IMR-90 (cell line): Measurements from ENCODE around the gene DOK4. TPM values are rescaled to one million over a fixed set of nuclear protein-coding genes. Genes with fewer than 3 reads are reported as not detected.

Source experiments
- ATAC-seq: fragments of 200-7000 bp; cut with Tn5 transposase; 2 replicates; pipeline ENCODE4 v1.9.1; 2020; ENCODE audit warnings: low read depth, mild to moderate bottlenecking, moderate library complexity
- BruUV-seq: library from RNA; stranded (reverse); fragments of 400-500 nt; replicated peaks from 2 replicates; lab custom pipeline; 2021; lab: Mats Ljungman, UMichigan
- CTCF ChIA-PET: fragments of 300-600 bp; formaldehyde crosslinking; extraction: SDS; loops from one replicate; lab custom pipeline; 2021; ENCODE audit warnings: antibody characterized with exemption; lab: Yijun Ruan, JAX
- POLR2A ChIA-PET: fragments of 300-600 bp; sonication (Branson Sonifier 250); formaldehyde crosslinking; loops from one replicate; lab custom pipeline; 2022; ENCODE audit warnings: antibody characterized with exemption; ENCODE audit not compliant: unreplicated experiment; lab: Charles Lee
- DNase-seq: peaks from one replicate; pipeline ENCODE4 v3.0.0; 2013
- H2AFZ ChIP-seq: replicated peaks from 2 replicates; pipeline ENCODE3; 2013; ENCODE audit warnings: low read length, mild to moderate bottlenecking; ENCODE audit not compliant: poor library complexity
- H2AK5ac ChIP-seq: 2 replicates; pipeline ENCODE4 v1.6.1; 2013; ENCODE audit warnings: low read depth, low read length, inconsistent platforms
- H2AK9ac ChIP-seq: replicated peaks from 2 replicates; pipeline ENCODE3; 2013; ENCODE audit warnings: mild to moderate bottlenecking, low read depth, low read length, moderate library complexity; ENCODE audit not compliant: poor library complexity
- H2BK120ac ChIP-seq: 2 replicates; pipeline ENCODE4 v1.6.1; 2013; ENCODE audit warnings: low read depth, low read length, inconsistent platforms
- H2BK15ac ChIP-seq: 3 replicates; pipeline ENCODE4 v1.6.1; 2013; ENCODE audit warnings: low read depth, low read length, inconsistent platforms
- H2BK20ac ChIP-seq: 2 replicates; pipeline ENCODE4 v1.6.1; 2013; ENCODE audit warnings: low read depth, mild to moderate bottlenecking, inconsistent platforms, low read length, moderate library complexity
- H2BK5ac ChIP-seq: 2 replicates; pipeline ENCODE4 v1.6.1; 2013; ENCODE audit warnings: mild to moderate bottlenecking, low read depth, low read length, inconsistent platforms; ENCODE audit not compliant: poor library complexity, severe bottlenecking
- H3K14ac ChIP-seq: replicated peaks from 2 replicates; pipeline ENCODE4 v1.6.1; 2013; ENCODE audit warnings: low read depth, low read length, inconsistent platforms
- H3K18ac ChIP-seq: 2 replicates; pipeline ENCODE4 v1.6.1; 2013; ENCODE audit warnings: low read depth, low read length, control low read depth
- H3K23ac ChIP-seq: 2 replicates; pipeline ENCODE4 v1.6.1; 2013; ENCODE audit warnings: low read depth, low read length, inconsistent platforms
- H3K27ac ChIP-seq: 2 replicates; pipeline ENCODE4 v1.5.1; 2013; ENCODE audit warnings: mild to moderate bottlenecking, control low read depth, low read length; ENCODE audit not compliant: insufficient read depth
- H3K27me3 ChIP-seq: 2 replicates; pipeline ENCODE4 v1.6.1; 2013; ENCODE audit warnings: low read length; ENCODE audit not compliant: control insufficient read depth, insufficient read depth
- H3K36me3 ChIP-seq: 2 replicates; pipeline ENCODE4 v1.6.1; 2013; ENCODE audit warnings: low read length, mixed read lengths; ENCODE audit not compliant: control insufficient read depth, insufficient read depth
- H3K4ac ChIP-seq: 2 replicates; pipeline ENCODE4 v1.6.1; 2013; ENCODE audit warnings: low read depth, low read length, inconsistent platforms
- H3K4me1 ChIP-seq: 2 replicates; pipeline ENCODE4 v1.6.1; 2013; ENCODE audit warnings: low read length, mixed read lengths; ENCODE audit not compliant: control insufficient read depth, insufficient read depth
- H3K4me2 ChIP-seq: 2 replicates; pipeline ENCODE4 v1.6.1; 2013; ENCODE audit warnings: low read depth, mild to moderate bottlenecking, control low read depth, low read length, moderate library complexity
- H3K4me3 ChIP-seq: 2 replicates; pipeline ENCODE4 v1.5.1; 2013; ENCODE audit warnings: low read depth, mild to moderate bottlenecking, control low read depth, low read length, moderate library complexity; ENCODE audit not compliant: insufficient read depth
- H3K56ac ChIP-seq: 2 replicates; pipeline ENCODE4 v1.6.1; 2013; ENCODE audit warnings: low read length, inconsistent platforms; ENCODE audit not compliant: insufficient read depth; ENCODE audit errors: extremely low read depth
- H3K79me1 ChIP-seq, 2 experiments: 2 replicates each; pipeline ENCODE4 v1.6.1; 2013; ENCODE audit warnings: low read length in 2 of 2, inconsistent platforms in 1 of 2, low read depth in 1 of 2
- H3K9ac ChIP-seq: 2 replicates; pipeline ENCODE4 v1.6.1; 2013; ENCODE audit warnings: low read depth, low read length, control low read depth
- H3K9me1 ChIP-seq: 2 replicates; pipeline ENCODE4 v1.6.1; 2013; ENCODE audit warnings: low read length, inconsistent platforms; ENCODE audit not compliant: insufficient read depth
- H3K9me3 ChIP-seq: 2 replicates; pipeline ENCODE4 v1.6.1; 2013; ENCODE audit warnings: low read length; ENCODE audit not compliant: control insufficient read depth, insufficient read depth
- H4K20me1 ChIP-seq: 2 replicates; pipeline ENCODE4 v1.6.1; 2013; ENCODE audit warnings: low read length, inconsistent platforms; ENCODE audit not compliant: insufficient read depth
- H4K5ac ChIP-seq: 2 replicates; pipeline ENCODE4 v1.6.1; 2013; ENCODE audit warnings: mild to moderate bottlenecking, low read depth, low read length, control low read depth
- H4K8ac ChIP-seq, 2 experiments: 2 replicates each; pipeline ENCODE4 v1.6.1; 2013; ENCODE audit warnings: low read depth in 2 of 2, low read length in 2 of 2, control low read depth in 1 of 2, inconsistent platforms in 1 of 2
- H4K91ac ChIP-seq: 2 replicates; pipeline ENCODE4 v1.6.1; 2013; ENCODE audit warnings: low read depth, low read length, inconsistent platforms; ENCODE audit not compliant: insufficient read depth
- BHLHE40 ChIP-seq: fragments of 150-350 bp; IDR thresholded peaks from 2 replicates; pipeline ENCODE4 v1.6.1; 2016; ENCODE audit warnings: mild to moderate bottlenecking, low read depth, low read length
- CEBPB ChIP-seq: IDR thresholded peaks from 2 replicates; pipeline ENCODE4 v1.6.1; 2012; ENCODE audit warnings: low read depth, low read length, improper control_type of control experiment
- MAZ ChIP-seq: IDR thresholded peaks from 2 replicates; pipeline ENCODE4 v1.6.1; 2012; ENCODE audit warnings: low read depth, mild to moderate bottlenecking, low read length, improper control_type of control experiment, moderate library complexity, borderline replicate concordance
- RAD21 ChIP-seq: IDR thresholded peaks from 2 replicates; pipeline ENCODE4 v1.6.1; 2012; ENCODE audit warnings: low read length, improper control_type of control experiment
- RCOR1 ChIP-seq: IDR thresholded peaks from 2 replicates; pipeline ENCODE4 v1.6.1; 2012; ENCODE audit warnings: mild to moderate bottlenecking, low read length, improper control_type of control experiment; ENCODE audit not compliant: insufficient replicate concordance
- SMC3 ChIP-seq: fragments of 150-350 bp; IDR thresholded peaks from 2 replicates; pipeline ENCODE4 v1.6.1; 2016; ENCODE audit warnings: low read depth, mild to moderate bottlenecking, antibody characterized with exemption, low read length, moderate library complexity
- WGBS, 2 experiments: methylation state at CpG; one replicate each; pipeline versions ENCODE4 v1.1.5 to v1.1.7; 2013; ENCODE audit warnings: missing lambda C conversion rate in 2 of 2; ENCODE audit not compliant: insufficient read length in 1 of 2; ENCODE audit errors: extremely low coverage in 2 of 2; 5-methylcytosine and 5-hydroxymethylcytosine counted together
- dilution Hi-C: fragments of 300-500 bp; cut with HindIII; formaldehyde crosslinking; loops from one replicate; pipeline ENCODE4 v1.14.3; 2018; ENCODE audit warnings: low sequenced_read_pairs; ENCODE audit not compliant: unreplicated experiment
- in situ Hi-C: fragments of 300-500 bp; cut with MboI; formaldehyde crosslinking; loops from 3 replicates; pipeline ENCODE4 v1.14.3; 2019; ENCODE audit warnings: low sequenced_read_pairs, inconsistent platforms, mixed read lengths
- intact Hi-C: fragments of 100-400 bp; cut with micrococcal nuclease; formaldehyde crosslinking; loops from 2 replicates; pipeline ENCODE4 v1.10.0; 2022
- polyA plus RNA-seq, 3 experiments: library from polyadenylated mRNA; depleted of rRNA; stranded (reverse); fragments of >200 nt; gene quantifications; 2 replicates each; pipeline ENCODE4 v1.2.3, GENCODE V29; 2012; ENCODE audit warnings: low replicate concordance in 1 of 3
- total RNA-seq: library from RNA; depleted of rRNA; stranded (reverse); fragments of >200 nt; gene quantifications from 2 replicates; pipeline ENCODE4 v1.2.3, GENCODE V29; 2012

Gene DOK4
- total and polyA plus RNA-seq, 2 of the 4 experiments (the other 2 are of a cell fraction), result 22.0 to 25.9 TPM

DNA sequence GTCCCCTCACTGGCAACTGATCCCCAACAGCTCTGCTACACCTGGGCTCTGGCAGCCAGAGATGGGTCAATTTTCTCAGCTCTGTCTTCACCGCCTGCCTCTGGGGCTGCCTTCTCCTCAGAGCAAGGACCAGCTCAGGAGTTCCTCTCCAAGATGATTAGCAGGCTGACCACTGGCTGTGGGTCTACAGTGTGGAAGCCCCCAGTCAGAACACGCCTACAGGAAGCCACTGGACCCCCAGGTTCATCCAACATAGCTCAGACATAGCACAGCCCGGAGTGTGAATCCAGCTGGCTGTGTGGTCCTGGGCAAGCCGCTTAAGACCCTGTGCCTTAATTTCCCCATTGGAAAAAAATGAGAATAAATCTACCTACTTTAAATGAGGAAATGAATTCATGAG, 4.9 kb downstream of the DOK4 start:
- Histone ChIP-seq H3K4me3 (no peak overlapping the region), H2AFZ (no peak overlapping the region), H4K20me1 (no peaks in the 10 kb centered on the region; the same call in 1 of the 2 replicates), H3K9me3 (no peaks in the 10 kb centered on the region), H3K27ac (no peak overlapping the region), H3K9me1 (no peaks in the 10 kb centered on the region; the same call in 1 of the 2 replicates), H2BK5ac (no peak overlapping the region), H2AK5ac (no peak overlapping the region), H3K79me1 (peaks cover 5 to 21% of the 10 kb centered on the region in 2 experiments), H3K27me3 (no peaks in the 10 kb centered on the region), H2AK9ac (no peak overlapping the region), H3K36me3 (no peaks in the 10 kb centered on the region), H3K4ac (no peak overlapping the region), H3K4me1 (peaks cover 12% of the 10 kb centered on the region), H3K14ac (no peak overlapping the region), H4K5ac (no peak overlapping the region), H3K4me2 (no peak overlapping the region), H3K56ac (no peak overlapping the region), H3K9ac (no peak overlapping the region), H2BK120ac (no peak overlapping the region), H3K18ac (no peak overlapping the region), H2BK20ac (no peak overlapping the region), H3K23ac (no peak overlapping the region), H4K91ac (no peak overlapping the region), H4K8ac (no peak overlapping the region), H2BK15ac (no peak overlapping the region)
- no peak for DNase-seq
- ChIA-PET POLR2A (no interaction called here), CTCF (interaction anchor here (1.0 kb wide), 1 partner anchor 38 kb away, joined by 3 read pairs; no protein-coding TSS in a partner anchor)
- WGBS, 2 experiments, result 70% methylated on average over 2 of the region's 4 CpGs; no CpG with 5 or more reads in 1 of the 2 experiments
- no peak for TF ChIP-seq BHLHE40
- TF ChIP-seq RCOR1, result no peak
- TF ChIP-seq CEBPB, result no peak
- TF ChIP-seq SMC3, result no peak
- no peak for TF ChIP-seq RAD21
- TF ChIP-seq MAZ, result no peak
- BruUV-seq, result no TSS peak
- dilution Hi-C loops, result no loop called here
- intact Hi-C loops, result no loop called here
- in situ Hi-C loops, result no loop called here
- no peak for ATAC-seq
